Activated T-cell treated with anti-CD3 and anti-CD28 coated beads, Interleukin-2, amount 50 U/mL, for 4 hours (primary cell): ENCODE data around the gene COL5A2. TPM values are rescaled to one million over a fixed set of nuclear protein-coding genes. Genes with fewer than 3 reads are reported as not detected.

ENCODE experiments used
- ATAC-seq, 2 donors: fragments of 200-7000 bp; cut with Tn5 transposase; one replicate each; pipeline ENCODE4 v1.10.0; 2021
- DNase-seq: peaks from one replicate; pipeline ENCODE4 v3.0.0-alpha.2; 2020
- H3K27me3 Mint-ChIP-seq: one replicate; pipeline ENCODE4 v1.8.0; 2021; ENCODE audit warnings: low read depth, mixed read lengths
- H3K36me3 Mint-ChIP-seq: one replicate; pipeline ENCODE4 v1.8.0; 2022; ENCODE audit warnings: mixed read lengths; ENCODE audit not compliant: insufficient read depth
- H3K4me1 Mint-ChIP-seq: one replicate; pipeline ENCODE4 v1.8.0; 2021; ENCODE audit warnings: low read depth, mixed read lengths
- H3K4me3 Mint-ChIP-seq: one replicate; pipeline ENCODE4 v1.8.0; 2021; ENCODE audit warnings: mild to moderate bottlenecking, moderate library complexity, mixed read lengths
- H3K9me3 Mint-ChIP-seq: one replicate; pipeline ENCODE4 v1.8.0; 2021; ENCODE audit warnings: mixed read lengths
- total RNA-seq, 3 donors: library from RNA; stranded (reverse); gene quantifications; one replicate each; pipeline ENCODE4 v1.2.1, GENCODE V29; 2021

The COL5A2 gene
- total RNA-seq, 3 donors from 2014 or later: 2.1 to 9.5 (median 4.4) TPM

- Mint-ChIP-seq H3K9me3 (no peaks in the 10 kb centered on the region), H3K4me1 (no peaks in the 10 kb centered on the region), H3K27me3 (no peaks in the 10 kb centered on the region), H3K4me3 (no peak overlapping the region), H3K36me3 (no peaks in the 10 kb centered on the region)
- no peak for DNase-seq
- no peak for ATAC-seq
Measured at GRCh38 chr2:189048189-189048588, 131.4 kb downstream of the COL5A2 start.

GRCh38 chr2:189047171-189047888 lies 132.2 kb downstream of the COL5A2 start:
- no peaks in the 10 kb centered on the region for H3K4me1 Mint-ChIP-seq
- no peak for ATAC-seq

GRCh38 chr2:189046320-189046719 lies 133.2 kb downstream of the COL5A2 start:
- H3K27me3 Mint-ChIP-seq: no peaks in the 10 kb centered on the region
- H3K4me1 Mint-ChIP-seq: no peaks in the 10 kb centered on the region
- ATAC-seq (no peak), DNase-seq (no peak)
- H3K9me3 Mint-ChIP-seq: no peaks in the 10 kb centered on the region
- H3K4me3 Mint-ChIP-seq: no peak overlapping the region
- H3K36me3 Mint-ChIP-seq: no peaks in the 10 kb centered on the region

More at GRCh38 chr2:189047171-189047888, 132.2 kb downstream of the COL5A2 start:
- no peak overlapping the region for H3K4me3 Mint-ChIP-seq
- H3K36me3 Mint-ChIP-seq: no peaks in the 10 kb centered on the region
- H3K27me3 Mint-ChIP-seq: no peaks in the 10 kb centered on the region
- no peak for DNase-seq
- H3K9me3 Mint-ChIP-seq: no peaks in the 10 kb centered on the region

GRCh38 chr2:189045836-189046235 lies 133.7 kb downstream of the COL5A2 start:
- no peak for ATAC-seq
- Mint-ChIP-seq H3K27me3 (no peaks in the 10 kb centered on the region), H3K9me3 (no peaks in the 10 kb centered on the region), H3K4me1 (no peaks in the 10 kb centered on the region), H3K4me3 (no peak overlapping the region), H3K36me3 (no peaks in the 10 kb centered on the region)
- DNase-seq: no peak

- peaks cover 5% of the 10 kb centered on the region for H3K4me1 Mint-ChIP-seq
- no peaks in the 10 kb centered on the region for H3K9me3 Mint-ChIP-seq
- ATAC-seq: no peak
- no peaks in the 10 kb centered on the region for H3K36me3 Mint-ChIP-seq
- DNase-seq: no peak
- no peaks in the 10 kb centered on the region for H3K27me3 Mint-ChIP-seq
- H3K4me3 Mint-ChIP-seq: no peak overlapping the region
Measured at GRCh38 chr2:189037518-189037917, 142.0 kb downstream of the COL5A2 start.

- H3K36me3 Mint-ChIP-seq: no peaks in the 10 kb centered on the region
- ATAC-seq: no peak
- no peaks in the 10 kb centered on the region for H3K4me1 Mint-ChIP-seq
- H3K9me3 Mint-ChIP-seq: no peaks in the 10 kb centered on the region
- H3K27me3 Mint-ChIP-seq: peaks cover 6% of the 10 kb centered on the region
- no peak overlapping the region for H3K4me3 Mint-ChIP-seq
- no peak for DNase-seq
Measured at GRCh38 chr2:189024901-189025618, 154.5 kb downstream of the COL5A2 start.

- H3K4me3 Mint-ChIP-seq: no peak overlapping the region
- DNase-seq: no peak
- peaks cover 6% of the 10 kb centered on the region for H3K27me3 Mint-ChIP-seq
Measured at GRCh38 chr2:189022492-189022891, 157.1 kb downstream of the COL5A2 start.

GRCh38 chr2:189022053-189022481 lies 157.5 kb downstream of the COL5A2 start:
- H3K9me3 Mint-ChIP-seq: no peaks in the 10 kb centered on the region
- H3K27me3 Mint-ChIP-seq: peaks cover 6% of the 10 kb centered on the region
- no peak overlapping the region for H3K4me3 Mint-ChIP-seq
- ATAC-seq (no peak), DNase-seq (no peak)
- no peaks in the 10 kb centered on the region for H3K36me3 Mint-ChIP-seq
- H3K4me1 Mint-ChIP-seq: no peaks in the 10 kb centered on the region

More at GRCh38 chr2:189022492-189022891, 157.1 kb downstream of the COL5A2 start:
- no peak for ATAC-seq
- Mint-ChIP-seq H3K36me3 (no peaks in the 10 kb centered on the region), H3K9me3 (no peaks in the 10 kb centered on the region), H3K4me1 (no peaks in the 10 kb centered on the region)

GRCh38 chr2:189020179-189020578 lies 159.4 kb downstream of the COL5A2 start:
- Mint-ChIP-seq H3K4me1 (no peaks in the 10 kb centered on the region), H3K9me3 (no peaks in the 10 kb centered on the region), H3K36me3 (no peaks in the 10 kb centered on the region), H3K27me3 (peaks cover 2% of the 10 kb centered on the region), H3K4me3 (no peak overlapping the region)
- ATAC-seq (no peak), DNase-seq (no peak)

- no peak overlapping the region for H3K4me3 Mint-ChIP-seq
Measured at GRCh38 chr2:189018631-189019030, 160.9 kb downstream of the COL5A2 start.

GRCh38 chr2:189016311-189016861 lies 163.2 kb downstream of the COL5A2 start:
- Mint-ChIP-seq H3K27me3 (no peaks in the 10 kb centered on the region), H3K4me1 (no peaks in the 10 kb centered on the region), H3K4me3 (no peak overlapping the region), H3K36me3 (no peaks in the 10 kb centered on the region), H3K9me3 (no peaks in the 10 kb centered on the region)
- DNase-seq: no peak
- ATAC-seq: no peak

More at GRCh38 chr2:189018631-189019030, 160.9 kb downstream of the COL5A2 start:
- Mint-ChIP-seq H3K9me3 (no peaks in the 10 kb centered on the region), H3K36me3 (no peaks in the 10 kb centered on the region), H3K4me1 (no peaks in the 10 kb centered on the region), H3K27me3 (no peaks in the 10 kb centered on the region)
- ATAC-seq (no peak), DNase-seq (no peak)

GRCh38 chr2:189015359-189015758 lies 164.2 kb downstream of the COL5A2 start:
- Mint-ChIP-seq H3K4me1 (no peaks in the 10 kb centered on the region), H3K4me3 (no peak overlapping the region), H3K9me3 (no peaks in the 10 kb centered on the region), H3K27me3 (no peaks in the 10 kb centered on the region), H3K36me3 (no peaks in the 10 kb centered on the region)
- DNase-seq (no peak), ATAC-seq (no peak)

GRCh38 chr2:189014449-189015138 lies 165.0 kb downstream of the COL5A2 start:
- Mint-ChIP-seq H3K4me3 (no peak overlapping the region), H3K27me3 (no peaks in the 10 kb centered on the region), H3K4me1 (no peaks in the 10 kb centered on the region), H3K9me3 (no peaks in the 10 kb centered on the region), H3K36me3 (no peaks in the 10 kb centered on the region)
- DNase-seq (no peak), ATAC-seq (no peak)

- no peaks in the 10 kb centered on the region for H3K36me3 Mint-ChIP-seq
- no peaks in the 10 kb centered on the region for H3K9me3 Mint-ChIP-seq
- no peak for DNase-seq
- ATAC-seq: no peak
- no peaks in the 10 kb centered on the region for H3K4me1 Mint-ChIP-seq
- no peak overlapping the region for H3K4me3 Mint-ChIP-seq
- H3K27me3 Mint-ChIP-seq: no peaks in the 10 kb centered on the region
Measured at GRCh38 chr2:189013671-189014448, 165.7 kb downstream of the COL5A2 start.
